ENCODE measurements around the gene TOMM20.

DNA sequence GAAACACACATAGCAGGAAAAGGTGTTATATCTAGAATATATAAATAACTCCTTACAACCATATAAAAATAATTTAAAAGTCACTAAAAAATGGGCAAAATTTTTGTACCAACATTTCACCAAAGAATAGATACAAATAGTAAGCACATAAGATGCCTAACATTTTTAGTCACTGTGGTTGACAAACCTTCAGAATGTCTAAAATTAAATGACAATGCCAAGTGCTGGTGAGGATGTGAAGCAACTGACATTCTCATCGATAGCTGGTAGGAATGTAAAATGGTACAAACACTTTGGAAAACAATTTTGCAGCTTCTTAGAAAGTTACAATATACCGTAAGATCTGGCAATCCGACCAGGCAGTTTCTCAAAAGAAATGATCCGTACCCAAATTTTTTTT is 14.4 kb upstream of the TOMM20 start:
- TF ChIP-seq, protein P1, sequence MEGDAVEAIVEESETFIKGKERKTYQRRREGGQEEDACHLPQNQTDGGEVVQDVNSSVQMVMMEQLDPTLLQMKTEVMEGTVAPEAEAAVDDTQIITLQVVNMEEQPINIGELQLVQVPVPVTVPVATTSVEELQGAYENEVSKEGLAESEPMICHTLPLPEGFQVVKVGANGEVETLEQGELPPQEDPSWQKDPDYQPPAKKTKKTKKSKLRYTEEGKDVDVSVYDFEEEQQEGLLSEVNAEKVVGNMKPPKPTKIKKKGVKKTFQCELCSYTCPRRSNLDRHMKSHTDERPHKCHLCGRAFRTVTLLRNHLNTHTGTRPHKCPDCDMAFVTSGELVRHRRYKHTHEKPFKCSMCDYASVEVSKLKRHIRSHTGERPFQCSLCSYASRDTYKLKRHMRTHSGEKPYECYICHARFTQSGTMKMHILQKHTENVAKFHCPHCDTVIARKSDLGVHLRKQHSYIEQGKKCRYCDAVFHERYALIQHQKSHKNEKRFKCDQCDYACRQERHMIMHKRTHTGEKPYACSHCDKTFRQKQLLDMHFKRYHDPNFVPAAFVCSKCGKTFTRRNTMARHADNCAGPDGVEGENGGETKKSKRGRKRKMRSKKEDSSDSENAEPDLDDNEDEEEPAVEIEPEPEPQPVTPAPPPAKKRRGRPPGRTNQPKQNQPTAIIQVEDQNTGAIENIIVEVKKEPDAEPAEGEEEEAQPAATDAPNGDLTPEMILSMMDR (IDR thresholded peaks at IDR 0.05; ENCODE audit: low read length) = no peak
- no peak for TF ChIP-seq EZH2 (optimal IDR thresholded peaks at IDR 0.05; ENCODE audit: low read depth, low read length)
